ENCODE results near the gene ELOVL2.

ELOVL2 gene

DNA sequence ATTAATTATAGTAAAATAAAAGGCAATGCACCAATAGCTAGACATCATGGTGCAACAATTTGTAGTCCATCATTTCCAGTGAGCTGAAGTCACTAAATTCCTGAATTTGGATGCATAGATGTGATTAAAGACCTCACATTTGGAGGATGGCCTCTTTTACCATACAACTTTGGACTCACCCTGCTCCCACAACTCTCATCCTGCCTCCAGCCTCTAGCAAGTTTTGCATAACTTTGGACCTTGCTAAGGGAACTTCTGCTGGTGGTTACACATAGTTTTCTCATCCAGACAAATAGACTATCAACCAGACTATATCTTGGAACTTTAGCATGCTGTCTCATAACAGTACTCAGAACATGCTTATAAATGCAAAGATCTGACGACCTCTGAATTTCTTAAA is 12.8 kb upstream of the ELOVL2 start:
- DNase-seq (ENCODE audit: low read depth) = no peak

DNA sequence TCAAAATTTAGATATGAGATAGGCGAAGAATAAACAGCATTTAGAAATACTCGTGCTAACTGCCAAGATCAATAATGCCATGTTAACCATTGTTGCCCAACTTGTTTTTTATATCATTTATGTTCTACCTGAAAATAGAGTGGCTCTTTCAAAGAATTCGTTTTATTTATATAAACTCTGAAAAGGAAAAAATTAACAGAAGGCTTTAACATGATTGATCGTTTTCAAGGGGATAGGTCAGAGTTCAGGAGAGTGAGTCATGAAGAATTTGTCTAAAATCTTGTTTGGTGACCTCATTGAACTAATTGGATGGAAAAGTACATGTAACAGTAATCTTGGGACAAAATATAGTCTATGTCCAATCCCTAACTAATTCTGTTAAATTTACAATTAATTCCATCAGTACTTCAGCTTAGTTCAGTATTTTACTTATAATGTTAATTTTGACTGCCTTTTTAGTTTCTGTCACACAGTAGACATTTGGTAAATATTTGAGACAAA is 11.1 kb upstream of the ELOVL2 start:
- no peak for DNase-seq (ENCODE audit: low read depth)

DNA sequence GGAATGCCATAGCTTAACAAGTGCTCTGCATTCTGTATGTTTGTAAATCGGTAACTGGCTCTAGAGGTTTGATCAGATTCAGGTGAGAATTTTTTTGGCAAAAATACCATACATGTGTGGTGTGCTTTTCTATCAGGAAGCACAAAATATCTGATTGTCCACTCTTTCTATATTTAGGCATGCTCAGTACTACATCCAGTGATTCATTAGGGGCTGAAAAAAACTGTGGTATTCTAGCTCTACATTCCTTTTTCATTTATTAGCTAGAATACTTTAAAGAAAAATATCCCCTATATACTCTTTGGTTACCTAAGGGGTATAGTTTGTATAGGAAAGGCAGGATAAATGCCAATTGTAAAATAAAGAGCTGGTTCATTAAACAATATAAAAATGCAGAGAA is 10.6 kb upstream of the ELOVL2 start:
- DNase-seq (ENCODE audit: low read depth) = no peak

DNA sequence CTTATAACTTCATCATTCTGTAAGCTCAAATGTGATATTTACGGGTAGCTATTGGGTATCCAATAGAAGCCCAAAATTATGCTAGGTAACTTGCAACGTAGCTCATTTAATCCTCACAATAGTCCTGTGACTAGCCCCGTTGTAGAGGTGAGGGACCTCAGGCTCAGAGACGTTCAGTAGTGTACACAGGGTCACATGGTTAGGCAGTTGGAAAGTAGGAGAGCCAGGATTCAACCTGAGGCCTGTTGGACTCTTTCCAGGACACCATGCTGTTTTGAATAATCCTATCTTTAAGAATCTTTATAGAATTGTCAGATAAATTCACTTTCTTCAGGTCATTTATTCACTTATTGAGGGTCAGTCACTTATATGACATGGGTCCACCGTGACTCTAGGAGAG is 9.2 kb upstream of the ELOVL2 start:
- DNase-seq (ENCODE audit: low read depth) = no peak

DNA sequence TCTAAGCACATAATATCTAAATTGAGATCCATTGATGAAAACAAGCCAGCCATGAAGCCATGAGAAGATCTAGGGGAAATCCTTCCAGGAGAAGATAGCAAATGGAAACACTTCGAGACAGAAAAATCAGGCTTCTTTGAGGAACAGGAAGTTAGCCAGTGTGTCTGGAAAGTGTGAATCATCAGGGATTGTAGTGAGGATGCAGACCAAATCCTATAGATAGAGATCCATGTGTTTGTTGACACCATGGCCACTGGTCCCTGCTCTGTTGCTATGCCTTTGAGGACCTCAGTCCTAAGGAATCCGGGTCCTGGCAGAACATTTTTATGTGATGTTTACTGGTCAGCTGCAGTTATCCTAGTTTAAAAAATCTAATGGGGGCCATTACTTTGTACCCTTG is 6.6 kb upstream of the ELOVL2 start:
- no peak for DNase-seq (ENCODE audit: low read depth)

DNA sequence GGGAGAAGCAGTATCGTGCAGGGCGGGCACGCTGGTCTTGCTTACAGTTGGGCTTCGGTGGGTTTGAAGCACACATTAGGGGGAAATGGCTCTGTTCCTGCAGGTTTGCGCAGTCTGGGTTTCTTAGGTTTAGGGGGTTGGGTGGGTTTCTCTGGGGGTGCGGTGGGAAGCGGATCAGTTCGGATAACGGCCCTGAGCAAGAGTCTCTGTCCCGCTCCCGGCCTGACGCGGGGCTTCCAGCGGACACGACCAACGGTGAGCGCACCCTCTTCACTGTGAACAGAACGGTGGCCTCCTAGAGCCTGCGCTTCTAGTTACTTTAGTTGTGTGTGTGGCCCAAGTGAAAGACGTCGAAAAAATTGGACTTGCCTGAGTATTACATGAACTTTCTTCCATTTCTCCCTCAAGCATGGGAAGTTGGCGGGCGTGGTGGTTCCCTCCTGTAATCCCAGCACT is 635 bp upstream of the ELOVL2 start:
- DNase-seq (ENCODE audit: low read depth) = no peak

DNA sequence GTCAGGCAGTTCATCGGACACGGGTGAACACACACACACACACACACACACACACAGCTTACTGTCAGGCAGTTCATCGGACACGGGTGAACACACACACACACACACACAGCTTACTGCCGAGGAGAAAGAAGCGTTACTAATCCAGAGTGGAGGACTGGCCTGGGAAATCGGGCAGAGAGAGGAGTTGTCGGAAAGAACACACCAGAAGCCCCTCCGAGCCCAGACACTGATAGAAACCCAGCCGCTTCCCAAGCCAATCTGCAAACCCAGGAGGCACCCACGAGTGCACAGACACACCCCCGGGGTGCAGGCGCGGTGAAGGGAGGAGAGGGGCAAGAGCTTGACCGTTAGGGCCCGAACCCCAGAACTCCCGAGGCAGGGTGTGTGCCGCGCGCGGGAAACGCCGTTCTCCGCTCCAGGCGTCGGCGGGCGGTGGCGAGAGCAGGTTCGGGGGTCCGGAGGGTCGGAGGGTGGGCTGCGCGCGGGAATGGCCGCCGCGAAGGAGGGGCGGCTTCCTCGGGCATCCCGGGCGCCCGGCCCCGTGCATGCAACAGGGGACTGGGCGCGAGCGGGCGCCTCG is 636 bp downstream of the ELOVL2 start:
- no peak for DNase-seq (ENCODE audit: low read depth)

DNA sequence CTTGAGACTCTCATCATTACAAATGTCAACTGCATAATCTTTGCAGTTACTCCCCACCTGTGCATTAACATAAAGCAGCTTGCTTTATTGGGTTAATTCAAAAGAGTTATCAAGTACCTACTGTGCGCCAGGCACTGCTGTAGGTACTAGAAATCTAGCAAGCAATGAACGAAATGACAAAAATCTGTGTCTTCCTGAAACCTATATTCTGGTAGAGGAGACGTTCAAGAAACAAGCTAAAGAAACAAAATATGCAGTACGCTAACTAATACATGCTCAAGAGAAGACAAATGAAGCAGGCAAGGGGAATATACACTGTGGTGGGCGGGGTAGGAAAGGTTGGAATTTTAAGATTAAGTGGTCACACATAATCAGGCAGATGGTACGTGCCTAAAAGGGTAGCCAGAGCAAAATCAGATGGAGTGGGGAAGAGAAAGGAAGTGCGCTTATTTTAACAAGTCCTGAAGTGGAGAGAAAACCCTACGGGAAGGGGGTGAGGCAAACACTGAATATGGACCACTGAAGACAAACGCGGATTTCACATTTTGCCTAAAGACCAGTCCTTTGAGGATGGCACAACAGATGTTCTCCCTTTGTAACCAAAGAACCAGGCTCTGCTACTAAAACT is 1.2 kb downstream of the ELOVL2 start:
- no peak for DNase-seq (ENCODE audit: low read depth)

DNA sequence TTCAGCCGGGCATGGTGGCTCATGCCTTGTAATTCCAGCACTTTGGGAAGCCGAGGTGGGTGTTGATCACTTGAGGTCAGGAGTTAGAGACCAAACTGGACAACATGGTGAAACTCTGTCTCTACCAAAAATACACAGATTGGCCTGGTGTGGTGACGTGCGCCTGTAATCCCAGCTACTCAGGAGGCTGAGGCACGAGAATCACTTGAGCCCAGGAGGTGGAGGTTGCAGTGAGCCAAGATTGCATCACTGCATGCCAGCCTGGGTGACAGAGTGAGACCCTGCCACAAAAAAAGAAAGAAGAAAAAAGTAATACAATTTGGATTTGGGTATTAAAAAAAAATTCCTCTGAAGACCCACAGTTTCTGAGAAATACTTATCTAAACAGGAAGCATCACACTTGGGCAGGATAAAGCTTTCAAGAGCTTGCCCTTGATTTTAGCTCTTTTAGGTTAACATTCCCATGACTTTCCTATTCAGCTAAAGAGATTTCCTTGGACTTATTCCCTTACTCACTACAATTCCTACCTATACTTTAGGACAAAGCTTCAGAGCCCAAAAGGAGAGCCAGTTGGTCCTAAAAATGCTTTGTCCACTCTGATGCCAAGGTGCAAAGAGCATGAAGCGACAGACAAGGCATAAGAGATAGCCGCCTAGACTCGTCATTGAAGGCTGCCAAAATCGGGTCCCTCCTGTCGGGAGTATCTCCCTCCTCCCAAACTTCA is 1.9 kb downstream of the ELOVL2 start:
- DNase-seq (ENCODE audit: low read depth) = no peak

DNA sequence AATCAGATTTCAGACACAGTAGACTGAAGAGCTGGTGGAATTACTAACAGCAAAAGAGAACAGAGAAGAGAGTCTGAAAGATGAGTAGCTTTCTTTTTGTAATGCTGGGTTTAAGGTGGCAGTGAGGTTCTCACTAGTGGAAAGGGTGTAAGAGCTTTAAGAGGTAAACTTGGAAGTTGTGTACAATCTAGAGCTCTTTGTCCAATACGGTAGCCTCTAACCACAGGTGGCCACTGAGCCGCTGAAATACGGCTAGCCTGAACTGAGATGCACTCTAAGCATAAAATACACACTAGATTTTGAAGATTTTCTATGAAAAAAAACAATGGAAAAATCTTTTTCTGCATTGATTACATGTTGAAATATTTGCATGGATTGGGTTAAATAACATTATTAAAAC is 4.0 kb downstream of the ELOVL2 start:
- no peak for DNase-seq (ENCODE audit: low read depth)

DNA sequence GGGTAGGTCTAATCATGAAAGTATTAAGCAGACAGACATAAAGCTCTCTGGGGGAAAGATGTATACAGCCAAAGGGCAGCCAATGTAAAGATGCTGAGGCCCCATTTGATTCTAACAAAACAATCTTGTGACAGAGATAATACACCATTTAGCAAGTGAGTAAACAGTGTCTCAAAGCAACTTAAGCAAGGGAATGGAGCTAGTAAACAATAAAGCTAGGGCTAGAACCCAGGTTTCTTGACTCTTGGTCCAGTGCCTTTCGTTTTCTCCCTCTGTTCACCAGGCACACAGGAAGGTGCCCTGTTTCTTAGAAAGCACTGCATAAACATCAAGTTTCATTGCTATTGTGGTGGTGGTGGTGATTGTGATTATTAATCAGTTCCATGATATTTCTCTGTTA is 5.1 kb downstream of the ELOVL2 start:
- no peak for DNase-seq (ENCODE audit: low read depth)

DNA sequence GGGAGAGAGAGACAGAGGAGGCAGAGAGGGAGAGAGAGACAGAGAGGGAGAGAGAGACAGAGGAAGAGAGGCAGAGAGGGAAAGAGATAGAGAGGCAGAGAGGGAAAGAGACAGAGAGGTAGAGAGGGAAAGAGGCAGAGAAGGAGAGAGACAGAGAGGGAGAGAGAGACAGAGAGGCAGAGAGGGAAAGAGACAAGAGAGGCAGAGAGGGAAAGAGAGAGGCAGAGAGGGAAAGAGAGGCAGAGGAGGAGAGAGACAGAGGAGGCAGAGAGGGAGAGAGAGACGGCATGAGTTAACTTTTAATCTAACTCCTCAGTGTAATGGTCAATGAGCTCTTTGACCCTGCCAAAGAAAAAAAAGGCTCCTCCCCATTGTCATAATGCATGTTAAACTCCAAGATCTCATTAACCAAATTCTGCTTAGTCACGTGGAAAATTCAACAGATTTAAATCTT is 7.1 kb downstream of the ELOVL2 start:
- DNase-seq (ENCODE audit: low read depth) = no peak

DNA sequence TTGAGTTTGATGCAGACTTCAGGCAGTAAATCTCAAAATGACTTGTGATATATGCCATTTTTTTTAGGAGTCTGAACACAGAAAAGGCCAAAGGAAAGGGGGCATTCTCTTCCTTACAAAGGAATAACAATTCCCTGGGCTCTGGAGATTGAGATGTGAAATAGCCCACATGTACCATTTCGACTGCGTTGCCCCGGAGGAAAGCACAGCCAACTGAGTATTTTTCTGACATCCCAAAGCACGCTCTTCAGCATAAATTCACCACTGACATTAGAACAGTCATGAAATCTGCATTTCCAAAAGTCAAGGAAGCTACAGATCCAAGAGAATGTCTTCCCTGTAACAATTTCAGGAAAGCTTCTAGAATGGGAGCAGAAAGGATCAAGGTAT is 7.8 kb downstream of the ELOVL2 start:
- DNase-seq (ENCODE audit: low read depth) = no peak

DNA sequence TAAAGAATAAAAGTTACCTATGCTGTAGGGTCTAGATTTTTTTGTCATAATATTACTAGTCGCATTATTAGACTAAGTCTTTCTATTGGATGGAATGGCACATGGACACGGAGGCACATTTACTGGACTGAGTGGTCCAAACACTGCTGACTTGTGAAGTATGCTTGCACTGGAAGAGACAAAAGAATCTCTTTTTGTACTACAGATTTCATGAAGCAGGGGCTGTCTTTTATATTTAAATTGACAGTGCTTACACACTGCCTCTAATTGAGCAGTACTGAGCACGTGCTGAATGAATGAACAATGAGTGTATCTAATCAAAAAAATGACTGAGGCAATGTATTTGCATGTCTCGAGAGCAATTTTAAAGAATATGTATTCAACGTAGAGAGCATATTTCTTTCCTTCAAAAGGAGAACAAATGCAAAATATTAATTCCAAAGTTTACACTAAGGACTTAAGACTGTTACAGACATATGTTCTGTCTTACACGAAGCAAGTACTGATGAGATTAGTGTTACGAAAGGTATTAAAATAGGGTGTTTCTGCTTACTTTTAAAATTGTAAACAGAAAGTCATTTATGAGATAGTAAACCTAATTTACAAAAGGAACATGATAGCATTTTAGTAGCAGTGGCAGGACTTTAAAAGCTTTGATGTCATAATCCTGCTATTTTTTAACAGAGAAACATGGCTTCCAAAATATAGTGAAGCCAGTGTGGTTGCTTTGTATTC is 8.3 kb downstream of the ELOVL2 start:
- DNase-seq (ENCODE audit: low read depth) = no peak

DNA sequence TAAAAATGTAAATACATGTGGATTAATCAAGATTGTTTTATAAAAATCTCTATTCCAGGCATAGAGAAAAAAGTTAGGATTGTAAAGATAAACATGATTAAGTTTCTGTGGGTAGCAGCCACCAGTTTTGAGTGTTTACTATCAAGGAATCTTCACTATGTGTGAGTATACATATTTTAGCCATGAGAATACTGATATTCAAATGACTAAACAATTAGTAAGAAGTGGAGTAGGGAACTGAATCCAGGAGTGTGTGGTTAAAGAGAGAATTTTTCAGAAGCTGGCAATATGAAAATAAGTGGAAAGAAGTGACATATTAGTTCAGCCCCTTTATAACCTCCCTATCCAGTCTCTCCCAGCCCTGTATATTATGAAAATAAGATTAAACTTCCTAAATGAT is 10.3 kb downstream of the ELOVL2 start:
- DNase-seq (ENCODE audit: low read depth) = no peak

DNA sequence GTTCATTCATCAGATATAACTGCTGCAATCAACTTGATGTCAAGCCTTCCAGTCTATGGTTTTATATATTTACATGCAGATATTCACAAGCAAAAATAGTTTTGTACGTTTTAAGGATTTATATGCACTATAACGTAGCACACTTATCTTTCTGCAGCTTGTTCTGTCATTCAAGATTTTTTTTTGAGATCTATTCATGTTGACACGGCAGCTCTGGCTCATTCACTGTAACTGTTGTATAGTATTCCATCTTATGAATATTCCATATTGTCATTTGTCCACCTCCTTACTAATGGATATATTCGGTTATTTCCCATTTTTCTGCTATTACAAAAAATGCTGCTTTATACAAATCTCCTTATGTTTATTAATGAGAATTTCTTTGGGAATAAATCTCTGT is 13.2 kb downstream of the ELOVL2 start:
- DNase-seq (ENCODE audit: low read depth) = no peak

DNA sequence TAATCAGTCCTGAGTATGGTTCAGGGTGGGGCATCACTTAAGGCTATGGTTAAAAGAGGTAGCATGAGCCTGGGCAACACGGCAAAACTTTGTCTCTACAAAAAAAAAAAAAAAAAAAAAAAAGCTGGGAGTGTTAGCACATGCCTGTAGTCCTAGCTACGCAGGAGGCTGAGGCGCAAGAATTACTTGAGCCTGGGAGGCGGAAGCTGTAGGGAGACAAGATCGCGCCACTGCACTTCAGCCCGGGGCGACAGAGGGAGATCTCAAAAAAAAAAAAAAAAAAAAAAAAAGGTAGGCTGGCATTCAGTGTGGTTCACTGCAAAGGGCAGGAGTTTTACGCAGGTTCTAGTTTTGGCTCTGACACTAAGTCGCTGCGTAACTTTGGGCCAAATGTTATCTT is 15.1 kb downstream of the ELOVL2 start:
- DNase-seq (ENCODE audit: low read depth) = no peak

DNA sequence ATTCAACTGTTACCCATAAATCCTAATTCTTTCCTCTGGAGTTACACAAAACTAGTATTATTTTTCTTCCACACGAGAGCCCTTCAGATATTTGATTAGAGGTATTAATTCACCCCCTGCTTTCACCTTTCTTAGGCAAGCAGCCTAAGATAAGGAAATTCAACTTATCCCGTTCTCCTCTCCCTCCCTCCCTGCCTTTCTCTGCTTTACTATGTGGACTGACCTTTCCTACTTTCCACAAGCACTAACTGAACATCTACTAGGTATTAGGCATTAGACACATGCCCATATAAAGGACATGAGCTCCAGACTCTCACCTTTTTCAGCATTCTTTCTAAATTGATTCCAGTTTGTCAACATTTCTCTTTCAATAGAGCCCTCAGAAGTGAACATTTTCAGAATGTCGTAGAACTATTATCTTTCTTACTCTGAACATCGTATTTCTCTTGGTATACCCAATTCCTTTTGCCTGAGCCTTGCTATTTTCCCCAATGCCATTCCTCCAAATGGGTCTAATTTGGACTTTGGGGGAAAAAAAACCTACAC is 16.5 kb downstream of the ELOVL2 start:
- no peak for DNase-seq (ENCODE audit: low read depth)

DNA sequence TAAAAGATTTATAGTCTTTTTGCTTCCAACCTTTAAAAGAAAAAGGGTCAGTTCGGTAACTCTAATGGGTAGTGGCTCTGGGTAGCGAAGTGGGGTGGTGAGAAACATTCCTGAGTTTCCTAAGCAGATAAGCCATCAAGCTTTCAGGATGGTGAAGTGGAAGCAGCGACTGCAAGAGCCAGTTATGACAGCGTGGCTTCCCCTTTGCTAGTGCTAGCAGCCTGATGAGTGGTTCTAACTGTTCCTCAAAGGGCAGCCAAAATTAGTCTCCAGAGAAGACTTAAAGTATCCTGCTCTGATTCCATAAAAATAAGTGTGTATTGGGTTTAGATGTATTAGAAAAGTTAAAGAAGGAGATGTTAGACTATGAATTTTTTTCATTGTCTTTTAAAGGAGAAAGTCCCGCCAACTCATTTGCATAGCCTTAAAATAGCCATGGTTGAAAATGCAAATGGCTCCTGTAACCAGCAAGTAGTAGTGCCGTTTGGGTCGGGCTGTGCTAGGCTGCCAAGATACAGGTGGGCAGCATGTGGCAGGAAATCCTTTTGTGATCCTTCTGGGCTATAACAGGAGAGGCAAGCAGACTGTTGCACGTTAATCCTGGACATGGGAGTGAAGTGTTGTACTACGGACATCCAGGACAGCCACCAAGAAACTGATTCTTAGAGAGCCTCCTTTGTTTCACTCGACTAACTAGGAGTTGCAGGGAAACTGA is 18.0 kb downstream of the ELOVL2 start:
- no peak for DNase-seq (ENCODE audit: low read depth)

DNA sequence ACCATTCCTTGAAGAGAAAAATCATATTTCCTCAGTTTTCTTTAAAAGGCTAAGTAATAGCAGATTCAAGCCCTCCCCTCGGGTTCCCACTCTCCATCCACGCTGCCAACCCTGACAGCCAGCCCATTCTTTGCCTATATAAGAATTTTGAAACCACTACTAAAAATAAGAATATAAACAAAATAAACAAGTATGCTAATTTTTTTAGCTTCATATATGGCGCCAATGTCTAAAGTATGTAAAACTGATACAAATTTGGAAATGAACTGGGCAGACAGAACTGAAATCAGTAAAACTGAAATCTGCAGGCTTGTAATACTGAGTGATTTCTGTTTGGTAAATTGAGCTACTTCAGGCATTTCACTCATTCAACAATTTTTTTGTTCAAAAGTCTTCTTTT is 19.0 kb downstream of the ELOVL2 start:
- no peak for DNase-seq (ENCODE audit: low read depth)

DNA sequence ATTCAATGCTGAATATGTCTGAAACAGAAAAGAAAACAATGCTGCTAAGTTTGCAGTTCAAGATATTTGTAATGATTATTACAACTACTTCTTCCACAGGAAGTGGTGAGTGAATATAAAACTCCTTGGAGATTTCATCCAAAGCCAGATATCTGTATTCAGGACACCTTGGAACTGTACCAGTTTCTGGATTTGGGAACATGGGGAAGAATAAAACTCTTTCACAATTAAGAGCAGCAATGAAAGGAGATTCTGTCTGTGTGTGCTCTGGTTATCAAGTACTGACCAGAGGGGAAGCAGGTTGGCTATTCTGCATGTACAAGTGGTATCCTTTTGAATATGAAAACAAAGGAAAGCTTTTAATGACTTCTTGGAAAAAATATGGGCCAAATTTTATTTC is 21.1 kb downstream of the ELOVL2 start:
- DNase-seq (ENCODE audit: low read depth) = no peak

DNA sequence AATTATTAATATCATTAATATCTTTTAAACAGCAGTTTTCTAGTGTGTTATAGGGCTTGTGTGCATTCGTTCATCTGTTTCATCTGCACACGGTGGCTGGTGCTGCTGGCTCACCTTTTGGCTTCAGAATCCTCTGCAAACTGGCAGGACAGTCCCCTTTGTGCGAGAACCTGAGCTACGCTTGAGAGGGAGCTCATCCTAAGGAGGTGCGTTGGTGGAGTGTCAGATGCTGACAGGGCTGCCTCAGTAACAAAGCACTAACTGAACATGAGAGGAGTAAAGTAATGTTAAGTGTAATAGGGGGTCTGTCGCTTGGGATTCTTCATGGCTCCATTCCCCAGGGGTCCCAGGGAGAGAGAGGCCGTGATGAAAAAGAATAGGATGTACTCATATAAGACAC is 22.4 kb downstream of the ELOVL2 start:
- no peak for DNase-seq (ENCODE audit: low read depth)
